Effector memory CD4-positive, alpha-beta T cell (primary cell): ENCODE measurements around the gene DUSP12.

Source experiments
- DNase-seq, 3 donors: peaks; one replicate each; pipeline ENCODE4 v3.0.0-alpha.2; 2020
- H3K27ac ChIP-seq: 2 replicates; pipeline ENCODE4 v1.7.0; 2013; ENCODE audit warnings: mild to moderate bottlenecking, low read length, moderate library complexity; ENCODE audit not compliant: insufficient read depth, poor library complexity, severe bottlenecking
- H3K27me3 ChIP-seq: replicated peaks from 2 replicates; pipeline ENCODE4 v1.7.0; 2013; ENCODE audit warnings: mild to moderate bottlenecking, low read length; ENCODE audit not compliant: insufficient read depth, control insufficient read depth, poor library complexity, severe bottlenecking
- H3K36me3 ChIP-seq: 2 replicates; pipeline ENCODE4 v1.7.0; 2013; ENCODE audit warnings: mild to moderate bottlenecking, low read length, moderate library complexity; ENCODE audit not compliant: control insufficient read depth, insufficient read depth
- H3K4me1 ChIP-seq: 2 replicates; pipeline ENCODE4 v1.7.0; 2013; ENCODE audit warnings: low read length, mild to moderate bottlenecking; ENCODE audit not compliant: control insufficient read depth, insufficient read depth, poor library complexity, severe bottlenecking
- H3K4me3 ChIP-seq: 2 replicates; pipeline ENCODE4 v1.7.0; 2013; ENCODE audit warnings: low read length, low read depth, mild to moderate bottlenecking; ENCODE audit not compliant: insufficient read depth, poor library complexity, severe bottlenecking
- H3K9me3 ChIP-seq: 2 replicates; pipeline ENCODE4 v1.7.0; 2013; ENCODE audit warnings: mild to moderate bottlenecking, low read length, moderate library complexity; ENCODE audit not compliant: control insufficient read depth

The DUSP12 gene

DNA sequence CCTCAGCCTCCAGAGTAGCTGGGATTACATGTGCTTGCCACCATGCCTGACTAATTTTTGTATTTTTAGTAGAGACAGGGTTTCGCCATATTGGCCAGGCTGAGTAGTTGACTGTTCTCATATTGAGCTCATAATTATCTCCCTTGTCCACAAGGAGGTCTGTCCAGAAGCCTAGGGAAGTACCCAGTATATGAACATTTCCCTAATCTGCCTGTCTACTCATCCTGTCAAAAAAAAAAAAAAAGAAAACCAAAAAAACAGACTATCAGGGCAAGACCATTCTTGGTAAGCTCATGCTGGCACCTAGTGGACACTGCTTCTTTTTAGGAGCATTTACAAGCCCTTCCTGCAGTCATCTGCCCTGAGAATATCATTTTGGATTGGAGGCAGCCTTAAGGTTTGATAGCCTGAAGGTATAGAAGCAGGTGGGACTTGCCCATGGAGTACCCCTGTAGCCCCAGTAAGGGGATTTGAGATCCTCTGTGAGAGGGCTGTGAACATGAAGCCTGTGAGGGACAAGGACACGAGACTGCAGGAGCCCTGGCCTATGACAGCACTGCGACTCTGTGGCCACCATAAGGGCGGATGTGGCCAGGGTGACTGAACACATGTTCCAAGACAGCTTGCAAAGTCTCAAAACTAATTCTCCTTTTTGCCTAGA lies 10.8 kb upstream of the DUSP12 start:
- no peaks in the 10 kb centered on the region for H3K27me3 ChIP-seq
- no peaks in the 10 kb centered on the region for H3K4me1 ChIP-seq
- H3K9me3 ChIP-seq, result no peaks in the 10 kb centered on the region
- no peak overlapping the region for H3K4me3 ChIP-seq
- H3K27ac ChIP-seq, result no peak overlapping the region
- DNase-seq, result peak; percentile 11 to 41 (median 29)
- no peaks in the 10 kb centered on the region for H3K36me3 ChIP-seq

DNA sequence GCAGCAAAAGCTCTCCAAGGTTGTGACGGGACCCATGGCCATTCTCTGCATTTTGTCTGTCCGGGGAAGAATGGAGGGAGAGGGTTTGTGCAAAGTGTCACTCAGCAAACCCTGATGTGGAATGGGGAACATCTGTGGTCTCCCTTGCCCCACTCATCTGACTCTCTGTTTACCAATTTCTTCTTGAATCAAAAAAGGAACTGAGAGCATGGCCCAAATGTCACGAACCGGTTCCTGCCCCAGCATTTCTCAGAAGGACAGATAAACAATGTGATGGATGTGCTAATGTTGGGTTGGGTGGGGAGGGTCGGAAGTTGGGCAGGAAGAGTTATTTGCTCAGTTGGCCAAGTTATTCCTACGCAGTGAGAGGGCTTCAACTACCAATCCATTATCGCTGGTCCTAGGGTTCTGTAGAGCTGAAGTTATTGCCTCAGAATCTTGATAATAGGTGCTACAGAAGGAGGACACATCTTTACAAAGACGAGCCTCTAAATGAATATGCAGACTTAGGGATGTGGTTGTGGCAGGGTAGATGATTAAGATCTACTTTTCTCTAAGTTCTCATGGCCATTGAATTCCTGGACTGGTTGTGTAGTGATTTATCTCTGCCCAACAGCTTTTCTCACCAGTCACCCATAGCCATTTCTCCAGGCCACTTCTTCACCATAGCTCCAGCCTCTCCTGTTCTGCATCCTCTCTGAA lies 9.6 kb upstream of the DUSP12 start:
- Histone ChIP-seq H3K36me3 (no peaks in the 10 kb centered on the region), H3K27ac (no peak overlapping the region), H3K4me1 (no peaks in the 10 kb centered on the region), H3K27me3 (no peaks in the 10 kb centered on the region), H3K9me3 (no peaks in the 10 kb centered on the region), H3K4me3 (no peak overlapping the region)
- no peak for DNase-seq

DNA sequence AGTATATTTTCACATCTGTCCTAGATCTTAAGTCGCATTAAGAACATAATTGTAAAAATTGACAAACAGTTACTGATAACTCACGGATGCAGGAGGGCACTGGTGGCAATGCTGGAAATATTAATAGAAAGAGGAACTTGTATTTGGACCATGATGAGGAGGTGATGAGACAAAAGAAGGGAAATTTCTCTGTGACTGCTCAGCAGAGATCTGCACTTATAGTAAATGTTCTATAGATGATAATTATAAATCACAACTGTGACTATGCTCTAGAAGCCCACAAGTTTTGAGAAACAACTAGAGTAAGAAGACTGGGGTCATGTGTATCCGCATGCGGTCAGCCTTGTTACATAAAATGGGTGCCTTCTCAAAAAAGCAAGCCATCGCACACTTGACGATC lies 8.7 kb upstream of the DUSP12 start:
- no peak overlapping the region for H3K4me3 ChIP-seq
- H3K27ac ChIP-seq, result no peak overlapping the region
- H3K4me1 ChIP-seq, result no peaks in the 10 kb centered on the region
- no peaks in the 10 kb centered on the region for H3K36me3 ChIP-seq
- H3K27me3 ChIP-seq, result no peaks in the 10 kb centered on the region
- no peak for DNase-seq
- no peaks in the 10 kb centered on the region for H3K9me3 ChIP-seq

DNA sequence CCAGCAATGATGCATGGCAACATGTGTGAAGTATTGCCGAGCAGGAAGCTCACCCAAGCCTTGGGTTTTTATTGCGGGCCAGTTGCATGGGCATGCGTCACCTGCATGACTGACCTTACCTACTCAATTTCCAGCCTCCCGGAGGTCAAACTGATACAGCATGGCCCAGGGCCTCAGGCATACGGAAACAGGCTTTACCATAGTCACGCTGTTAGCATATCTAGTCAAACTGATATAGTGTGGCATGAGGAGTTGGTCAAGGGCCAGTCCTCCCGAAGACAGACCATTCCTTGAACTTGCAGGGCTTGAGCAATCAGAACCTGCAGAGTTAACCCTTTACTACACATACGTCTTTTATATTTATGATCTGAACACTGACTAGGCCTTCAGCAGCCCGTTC lies 6.4 kb upstream of the DUSP12 start:
- Histone ChIP-seq H3K36me3 (no peaks in the 10 kb centered on the region), H3K4me3 (no peak overlapping the region), H3K27ac (no peak overlapping the region), H3K4me1 (no peaks in the 10 kb centered on the region), H3K9me3 (no peaks in the 10 kb centered on the region), H3K27me3 (no peaks in the 10 kb centered on the region)
- DNase-seq, result no peak

DNA sequence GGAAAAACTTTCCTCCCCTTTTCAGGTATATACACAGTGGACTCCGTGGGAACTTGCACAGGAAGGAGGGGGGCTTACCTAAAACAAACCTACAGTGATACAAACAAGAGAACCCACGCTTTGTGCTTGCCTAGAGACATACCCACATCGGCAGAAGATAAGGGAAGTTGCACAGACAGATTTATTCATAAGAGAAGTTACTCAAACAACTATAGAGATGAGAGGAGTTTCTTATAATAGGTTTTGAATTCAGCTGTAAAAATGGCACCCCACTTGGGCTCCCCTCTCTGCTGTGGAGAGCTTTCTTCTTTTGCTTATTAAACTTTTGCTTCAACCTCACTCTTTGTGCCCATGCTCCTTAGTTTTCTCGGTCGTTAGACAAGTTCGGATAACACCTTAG lies 1.8 kb upstream of the DUSP12 start:
- H3K9me3 ChIP-seq, result no peaks in the 10 kb centered on the region
- H3K4me1 ChIP-seq, result no peaks in the 10 kb centered on the region
- H3K36me3 ChIP-seq, result peaks cover 13% of the 10 kb centered on the region
- H3K4me3 ChIP-seq, result no peak overlapping the region
- DNase-seq, result no peak
- H3K27ac ChIP-seq, result no peak overlapping the region
- no peaks in the 10 kb centered on the region for H3K27me3 ChIP-seq

DNA sequence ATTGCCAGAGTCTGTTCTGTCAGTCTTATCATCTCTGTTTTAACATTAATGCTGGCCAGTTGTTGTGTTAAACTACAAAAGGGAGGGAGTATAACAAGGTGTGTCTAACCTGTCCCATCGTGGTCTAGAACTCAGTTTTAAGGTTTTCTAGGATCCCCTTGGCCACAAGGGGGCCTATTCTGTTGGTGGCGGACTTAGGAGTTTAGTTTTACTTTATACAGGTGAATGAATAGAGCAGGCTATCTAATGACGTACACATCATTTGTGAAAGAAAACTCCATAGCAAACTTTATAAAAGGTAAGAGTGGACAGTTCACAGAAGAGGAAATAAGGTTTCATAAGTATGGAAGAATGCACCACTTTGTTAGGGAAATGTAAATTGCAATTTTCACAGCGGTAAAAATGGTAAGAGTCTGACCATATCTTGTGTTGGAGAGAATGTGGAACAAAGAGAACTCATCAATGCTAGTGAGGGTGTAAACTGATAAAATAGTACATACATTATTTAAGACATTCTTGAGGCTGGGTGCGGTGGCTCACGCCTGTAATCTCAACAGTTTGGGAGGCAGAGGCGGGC lies 14.0 kb downstream of the DUSP12 start:
- Histone ChIP-seq H3K4me1 (peaks cover 6% of the 10 kb centered on the region), H3K4me3 (no peak overlapping the region), H3K9me3 (no peaks in the 10 kb centered on the region), H3K27ac (no peak overlapping the region), H3K27me3 (no peaks in the 10 kb centered on the region), H3K36me3 (peaks cover under 1% of the 10 kb centered on the region)
- peak in 1 of 3 donors; percentile 31 for DNase-seq

DNA sequence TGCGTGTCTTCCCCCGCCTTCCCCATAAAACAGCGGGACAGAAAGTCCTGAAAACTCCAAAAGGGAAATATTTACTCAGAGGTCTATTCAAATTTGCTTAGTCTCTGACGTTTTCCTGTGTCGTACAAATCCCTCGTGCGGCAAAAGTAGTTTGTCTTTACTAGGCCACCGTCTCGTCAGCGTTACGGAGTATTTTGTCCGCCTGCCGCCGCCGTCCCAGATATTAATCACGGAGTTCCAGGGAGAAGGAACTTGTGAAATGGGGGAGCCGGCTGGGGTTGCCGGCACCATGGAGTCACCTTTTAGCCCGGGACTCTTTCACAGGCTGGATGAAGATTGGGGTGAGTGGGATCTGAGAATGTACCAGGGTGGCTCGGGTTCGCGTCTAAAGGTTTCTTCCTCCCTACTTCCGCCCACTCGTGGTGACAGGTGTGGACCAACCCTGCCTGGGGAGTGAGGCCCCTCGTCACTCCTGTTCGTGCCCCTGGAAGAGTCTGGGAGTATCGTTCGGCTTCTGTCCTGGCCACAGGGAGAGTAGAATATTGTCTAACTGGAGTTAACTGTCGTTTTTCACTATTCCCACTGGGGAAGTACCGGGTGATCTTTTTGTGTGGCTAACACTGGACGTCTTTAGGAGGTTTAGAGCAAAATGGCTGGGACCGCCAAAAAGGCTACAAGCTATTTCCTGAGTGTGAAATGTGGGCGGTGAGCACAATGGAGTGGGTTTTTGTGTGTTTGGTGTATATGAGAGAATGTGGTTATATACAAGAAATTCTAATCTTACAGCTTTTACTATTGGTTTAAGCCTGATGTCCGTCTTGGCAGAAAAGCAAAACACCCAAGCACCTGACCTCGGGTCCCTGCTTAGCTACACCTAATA lies 16.8 kb downstream of the DUSP12 start, which contains the start of gene ATF6:
ATF6 (plus strand) TSS at position 219 of the 880 bp plus-strand sequence; CDS start at position 260, 41 bp downstream.
- Histone ChIP-seq H3K9me3 (no peaks in the 10 kb centered on the region), H3K36me3 (no peaks in the 10 kb centered on the region), H3K27ac (peak within 1 kb of the TSS; percentile 89), H3K4me3 (peak within 1 kb of the TSS; percentile 93), H3K4me1 (peaks cover 17% of the 10 kb centered on the region), H3K27me3 (no peaks in the 10 kb centered on the region)
- peak; percentile 61 to 68 (median 67) for DNase-seq

DNA sequence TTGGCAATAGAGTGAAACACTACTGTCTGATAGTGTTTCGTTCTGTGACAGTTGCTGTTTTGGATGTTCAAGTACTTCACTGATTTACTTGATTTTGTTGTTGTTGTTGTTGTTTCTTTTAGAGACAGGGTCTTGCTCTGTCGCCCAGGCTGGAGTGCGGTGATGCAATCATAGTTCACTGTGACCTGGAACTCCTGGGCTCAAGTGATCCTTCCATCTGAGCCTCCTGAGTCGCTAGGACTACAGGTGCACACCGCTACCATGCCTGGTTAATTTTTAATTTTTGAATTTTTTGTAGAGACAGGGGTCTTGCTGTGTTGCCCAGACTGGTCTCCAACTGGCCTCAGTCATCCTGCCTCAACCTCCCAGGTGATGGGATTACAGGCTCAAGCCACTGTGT lies 18.9 kb downstream of the DUSP12 start:
- no peak overlapping the region for H3K4me3 ChIP-seq
- H3K27ac ChIP-seq, result no peak overlapping the region
- peaks cover 26% of the 10 kb centered on the region for H3K4me1 ChIP-seq
- H3K27me3 ChIP-seq, result no peaks in the 10 kb centered on the region
- no peak for DNase-seq
- no peaks in the 10 kb centered on the region for H3K36me3 ChIP-seq
- H3K9me3 ChIP-seq, result no peaks in the 10 kb centered on the region

DNA sequence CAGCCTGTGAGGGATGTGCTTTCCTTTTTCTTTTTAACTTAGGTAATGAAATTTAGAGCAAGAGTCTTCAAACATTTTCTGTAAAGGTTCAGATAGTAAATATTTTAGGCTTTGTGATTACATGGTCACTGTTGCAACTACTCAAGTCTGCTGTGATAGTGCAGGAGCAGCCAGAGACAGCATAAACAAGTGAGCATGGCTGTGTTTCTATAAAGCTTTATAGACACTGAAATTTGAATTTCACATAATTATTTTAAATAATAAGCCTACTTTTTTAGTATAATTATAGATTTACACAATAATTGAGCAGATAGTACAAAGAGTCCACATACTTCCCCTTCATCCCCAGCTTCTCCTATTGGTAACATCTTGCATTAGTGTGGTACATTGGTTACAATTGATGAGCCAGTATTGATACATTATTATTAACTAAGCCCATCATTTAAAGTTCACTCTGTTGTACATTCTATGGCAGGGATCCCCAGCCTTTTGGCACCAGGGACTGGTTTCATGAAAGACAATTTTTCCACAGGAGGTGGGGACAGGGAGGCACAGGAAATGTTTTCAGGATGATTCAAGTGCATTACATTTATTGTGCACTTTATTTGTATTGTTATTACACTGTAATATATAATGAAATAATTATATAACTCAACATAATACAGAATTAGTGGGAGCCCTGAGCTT lies 19.5 kb downstream of the DUSP12 start:
- Histone ChIP-seq H3K27me3 (no peaks in the 10 kb centered on the region), H3K36me3 (no peaks in the 10 kb centered on the region), H3K4me3 (no peak overlapping the region), H3K4me1 (peaks cover 29% of the 10 kb centered on the region), H3K9me3 (no peaks in the 10 kb centered on the region), H3K27ac (no peak overlapping the region)
- DNase-seq, result no peak
